WI38 (cell line): ENCODE measurements around the gene BRD3.

Experiments
- H3K4me3 ChIP-seq: 2 replicates; pipeline ENCODE4 v1.5.1; 2011; ENCODE audit warnings: low read depth, mild to moderate bottlenecking, control low read depth, low read length
- TF ChIP-seq, protein P1 (sequence below): IDR thresholded peaks from 2 replicates; pipeline ENCODE4 v1.5.1; 2012; ENCODE audit warnings: low read depth, mild to moderate bottlenecking, control low read depth, low read length

BRD3 gene

GRCh38 chr9:134046894-134047681 is 20.7 kb downstream of the BRD3 start:
- H3K4me3 ChIP-seq: no peak overlapping the region
- TF ChIP-seq, protein P1, sequence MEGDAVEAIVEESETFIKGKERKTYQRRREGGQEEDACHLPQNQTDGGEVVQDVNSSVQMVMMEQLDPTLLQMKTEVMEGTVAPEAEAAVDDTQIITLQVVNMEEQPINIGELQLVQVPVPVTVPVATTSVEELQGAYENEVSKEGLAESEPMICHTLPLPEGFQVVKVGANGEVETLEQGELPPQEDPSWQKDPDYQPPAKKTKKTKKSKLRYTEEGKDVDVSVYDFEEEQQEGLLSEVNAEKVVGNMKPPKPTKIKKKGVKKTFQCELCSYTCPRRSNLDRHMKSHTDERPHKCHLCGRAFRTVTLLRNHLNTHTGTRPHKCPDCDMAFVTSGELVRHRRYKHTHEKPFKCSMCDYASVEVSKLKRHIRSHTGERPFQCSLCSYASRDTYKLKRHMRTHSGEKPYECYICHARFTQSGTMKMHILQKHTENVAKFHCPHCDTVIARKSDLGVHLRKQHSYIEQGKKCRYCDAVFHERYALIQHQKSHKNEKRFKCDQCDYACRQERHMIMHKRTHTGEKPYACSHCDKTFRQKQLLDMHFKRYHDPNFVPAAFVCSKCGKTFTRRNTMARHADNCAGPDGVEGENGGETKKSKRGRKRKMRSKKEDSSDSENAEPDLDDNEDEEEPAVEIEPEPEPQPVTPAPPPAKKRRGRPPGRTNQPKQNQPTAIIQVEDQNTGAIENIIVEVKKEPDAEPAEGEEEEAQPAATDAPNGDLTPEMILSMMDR: no peak

GRCh38 chr9:134045841-134046544 is 21.8 kb downstream of the BRD3 start:
- TF ChIP-seq, protein P1: no peak
- no peak overlapping the region for H3K4me3 ChIP-seq

DNA sequence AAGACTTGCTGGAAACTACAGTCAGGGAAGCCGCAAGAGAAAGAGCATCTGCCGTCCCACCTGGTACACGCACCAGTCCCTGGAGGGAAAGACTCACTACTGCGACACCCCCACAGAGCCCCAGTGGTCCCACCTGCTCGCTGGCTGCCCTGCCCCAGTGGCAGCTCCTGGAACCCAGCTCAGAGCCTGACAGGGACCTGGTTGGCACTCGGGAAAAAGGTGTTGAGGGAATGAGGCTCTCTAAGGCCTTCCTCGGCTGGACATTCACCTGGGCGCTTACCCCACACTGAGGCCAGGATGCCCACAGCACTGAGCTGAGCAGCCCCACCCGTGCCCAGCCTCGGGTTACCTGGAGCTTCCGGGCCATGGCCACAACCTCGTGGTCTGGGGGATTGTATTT is 22.9 kb downstream of the BRD3 start:
- TF ChIP-seq, protein P1: no peak
- no peak overlapping the region for H3K4me3 ChIP-seq

- no peak overlapping the region for H3K4me3 ChIP-seq
- TF ChIP-seq, protein P1: no peak
These were observed 24.3 kb downstream of the BRD3 start for GRCh38 chr9:134043531-134043988.

GRCh38 chr9:134041649-134041962 is 26.2 kb downstream of the BRD3 start:
- H3K4me3 ChIP-seq: no peak overlapping the region
- TF ChIP-seq, protein P1: no peak

GRCh38 chr9:134040781-134041648 is 26.8 kb downstream of the BRD3 start:
- TF ChIP-seq, protein P1: no peak
- H3K4me3 ChIP-seq: no peak overlapping the region
